ENCODE measurements around the gene CLSTN2. TPM values are rescaled to one million over a fixed set of nuclear protein-coding genes. Genes with fewer than 3 reads are reported as not detected.

The CLSTN2 gene
- total and polyA plus RNA-seq, 2 of the 4 experiments (the other 2 are of a cell fraction): under 0.01 to 0.07 TPM

DNA sequence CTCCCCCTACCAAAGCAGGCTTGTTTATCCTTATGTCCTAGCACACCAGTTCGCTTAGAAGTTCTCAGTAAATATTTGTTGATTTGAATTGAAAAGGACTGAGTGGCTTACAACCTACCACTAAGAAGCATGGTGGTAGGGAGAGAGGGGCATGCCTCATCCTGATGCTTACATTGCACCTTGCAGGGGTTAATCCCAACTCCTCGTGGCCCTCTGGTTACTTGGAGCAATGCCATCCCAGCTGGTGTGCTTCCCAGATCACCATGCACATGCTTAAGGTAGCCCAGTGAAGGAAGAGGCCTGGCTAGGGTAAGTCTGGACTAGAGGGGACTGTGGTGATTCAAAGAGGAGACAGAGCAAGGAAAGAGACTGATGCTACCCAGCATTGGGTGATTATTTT is 253.3 kb downstream of the CLSTN2 start:
- Histone ChIP-seq H2BK5ac (ENCODE audit: low read depth, low read length, poor library complexity, severe bottlenecking) (no peak overlapping the region), H2AK9ac (replicated peaks; ENCODE audit: low read depth, low read length, poor library complexity) (no peak overlapping the region), H4K20me1 (ENCODE audit: insufficient read depth, low read length) (no peaks in the 10 kb centered on the region), H3K14ac (replicated peaks; ENCODE audit: low read depth, low read length) (no peak overlapping the region), H3K4me1 (ENCODE audit: control insufficient read depth, insufficient read depth, low read length) (no peaks in the 10 kb centered on the region), H2BK120ac (ENCODE audit: low read depth, low read length) (no peak overlapping the region), H3K4ac (ENCODE audit: low read depth, low read length) (no peak overlapping the region), H3K79me1 (ENCODE audit: low read depth in 1 of 2, low read length in 2 of 2) (no peaks in the 10 kb centered on the region), H3K9ac (ENCODE audit: low read depth, low read length) (no peak overlapping the region), H3K4me3 (ENCODE audit: insufficient read depth, low read depth, low read length) (no peak overlapping the region), H3K4me2 (ENCODE audit: low read depth, low read length) (no peak overlapping the region), H3K27ac (ENCODE audit: insufficient read depth, low read length) (no peak overlapping the region), H3K9me3 (ENCODE audit: control insufficient read depth, insufficient read depth, low read length) (no peaks in the 10 kb centered on the region), H3K9me1 (ENCODE audit: insufficient read depth, low read length) (no peaks in the 10 kb centered on the region), H3K56ac (ENCODE audit: extremely low read depth, insufficient read depth, low read length) (no peak overlapping the region), H2BK20ac (ENCODE audit: low read depth, low read length) (no peak overlapping the region), H3K27me3 (ENCODE audit: control insufficient read depth, insufficient read depth, low read length) (no peaks in the 10 kb centered on the region), H4K5ac (ENCODE audit: low read depth, low read length) (no peak overlapping the region), H2BK15ac (ENCODE audit: low read depth, low read length) (no peak overlapping the region), H4K8ac (ENCODE audit: low read depth in 2 of 2, low read length in 2 of 2) (no peak overlapping the region), H2AK5ac (ENCODE audit: low read depth, low read length) (no peak overlapping the region), H3K18ac (ENCODE audit: low read depth, low read length) (no peak overlapping the region), H3K23ac (ENCODE audit: low read depth, low read length) (no peak overlapping the region), H3K36me3 (ENCODE audit: control insufficient read depth, insufficient read depth, low read length) (no peaks in the 10 kb centered on the region), H2AFZ (replicated peaks; ENCODE audit: low read length, poor library complexity) (no peak overlapping the region), H4K91ac (ENCODE audit: insufficient read depth, low read depth, low read length) (no peak overlapping the region)
- ATAC-seq (ENCODE audit: low read depth): no peak
- no CpG with 5 or more reads among the region's 2 CpGs for WGBS, 2 experiments (ENCODE audit: extremely low coverage in 2 of 2, insufficient read length in 1 of 2)
- dilution Hi-C loops (cut with HindIII; ENCODE audit: low sequenced_read_pairs, unreplicated experiment): no loop called here
- in situ Hi-C loops (cut with MboI; ENCODE audit: low sequenced_read_pairs): no loop called here
- POLR2A ChIA-PET (ENCODE audit: unreplicated experiment): no interaction called here
- intact Hi-C loops (cut with micrococcal nuclease): no loop called here
- DNase-seq: no peak
- no peak for TF ChIP-seq CHD1 (IDR thresholded peaks at IDR 0.05; ENCODE audit: low read depth, low read length)
- no peak for TF ChIP-seq NFE2L2 (IDR thresholded peaks at IDR 0.05; ENCODE audit: low read depth, low read length)
- CTCF ChIA-PET: no interaction called here
- BruUV-seq (replicated peaks): no TSS peak

Measured in IMR-90 (cell line).